ENCODE data around the gene ZFX.

GRCh38 chrX:24264383-24264782 is 114.9 kb downstream of the ZFX start:
- no peak for TF ChIP-seq POLR2A (IDR thresholded peaks at IDR 0.05)
- no peak for TF ChIP-seq POLR2AphosphoS5 (IDR thresholded peaks at IDR 0.05)
- TF ChIP-seq CTCF (IDR thresholded peaks at IDR 0.05), result no peak
- no peak for TF ChIP-seq EP300 (IDR thresholded peaks at IDR 0.05)

Measured in suprapubic skin (tissue), 4 donors.